Measurements from ENCODE around the gene SLC44A1.

The SLC44A1 gene

DNA sequence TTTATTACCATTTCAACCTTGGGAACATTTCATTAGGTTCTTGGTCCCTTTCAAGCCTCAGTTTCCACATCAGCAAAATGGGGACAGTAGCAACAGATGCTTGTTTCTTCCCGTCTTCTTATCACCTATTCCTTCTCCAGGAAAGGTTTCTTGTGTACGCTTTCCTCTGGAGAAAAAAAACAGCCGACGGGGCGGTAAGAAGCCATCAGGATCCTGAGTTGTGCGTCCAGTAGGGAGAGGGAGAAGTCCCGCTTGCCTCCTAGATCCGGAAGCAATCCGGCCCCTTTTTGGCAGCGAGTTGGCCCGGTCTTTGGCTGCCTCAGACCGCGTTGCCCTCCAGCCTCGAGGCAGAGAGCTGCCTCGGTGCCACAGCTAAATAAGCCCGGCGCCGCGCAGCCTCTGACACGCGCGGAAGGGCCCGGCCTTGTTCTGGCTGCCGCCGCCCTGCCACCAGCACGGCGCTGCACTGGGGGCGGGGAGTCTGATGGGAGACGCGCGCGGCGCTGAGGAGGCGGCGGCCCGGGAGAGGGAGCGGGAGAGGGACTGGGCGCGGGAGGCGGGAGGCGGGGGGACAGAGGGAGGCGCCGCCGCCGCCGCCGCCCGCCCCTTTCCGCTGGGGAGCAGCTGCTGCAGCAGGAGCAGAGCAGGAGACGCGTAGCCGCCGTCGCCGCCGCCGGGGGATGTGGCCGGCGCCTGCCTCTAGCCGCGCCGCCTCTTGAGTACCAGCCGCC, at the start of gene SLC44A1:
Gene SLC44A1 (plus strand): TSS at position 649 of the 731 bp plus-strand sequence. CDS start 218 bp downstream, outside the sequence.
- DNase-seq (ENCODE audit: insufficient read length, low spot score) (peak; percentile 93), FAIRE-seq (peak; percentile 87)
- TF ChIP-seq POLR2A (IDR thresholded peaks at IDR 0.05; ENCODE audit: low read depth, low read length): peak; percentile 66

DNA sequence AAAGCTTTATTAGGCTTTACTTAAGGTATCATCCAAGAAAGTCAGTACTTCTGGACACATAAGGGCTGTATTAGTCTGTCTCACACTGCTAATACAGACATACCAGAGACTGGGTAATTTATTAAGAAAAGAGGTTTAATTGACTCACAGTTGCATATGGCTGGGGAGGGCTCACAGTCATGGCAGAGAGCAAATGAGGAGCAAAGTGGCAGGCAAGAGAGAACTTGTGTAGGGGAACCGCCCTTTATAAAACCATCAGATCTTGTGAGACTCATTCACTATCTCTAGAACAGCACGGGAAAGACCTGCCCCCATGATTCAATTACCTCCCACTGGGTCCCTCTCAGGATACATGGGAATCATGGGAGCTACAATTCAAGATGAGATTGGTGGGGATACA, 49.2 kb upstream of the SLC44A1 start:
- FAIRE-seq: no peak
- no peak for TF ChIP-seq POLR2A (IDR thresholded peaks at IDR 0.05; ENCODE audit: low read depth, low read length)
- DNase-seq (ENCODE audit: insufficient read length, low spot score): no peak

DNA sequence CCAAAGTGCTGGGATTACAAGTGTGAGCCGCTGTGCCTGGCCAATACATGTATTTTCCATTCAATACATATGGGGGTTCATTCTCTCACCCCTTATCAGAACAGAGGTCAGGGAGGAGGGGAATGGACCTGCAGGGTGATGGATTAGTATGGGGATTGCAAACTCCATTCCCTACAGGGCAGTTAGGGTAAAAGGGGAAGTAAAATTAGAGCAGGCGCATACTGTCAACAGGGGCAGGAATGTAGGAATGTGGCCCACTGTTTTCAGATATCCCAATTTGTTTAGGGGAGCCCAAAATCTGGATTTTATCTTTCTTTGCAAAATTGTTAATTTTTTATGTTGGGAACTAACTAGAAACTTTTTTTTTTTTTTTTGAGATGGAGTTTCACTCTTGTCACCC, 46.4 kb upstream of the SLC44A1 start:
- TF ChIP-seq POLR2A (IDR thresholded peaks at IDR 0.05; ENCODE audit: low read depth, low read length): no peak
- FAIRE-seq (no peak), DNase-seq (ENCODE audit: insufficient read length, low spot score) (no peak)

DNA sequence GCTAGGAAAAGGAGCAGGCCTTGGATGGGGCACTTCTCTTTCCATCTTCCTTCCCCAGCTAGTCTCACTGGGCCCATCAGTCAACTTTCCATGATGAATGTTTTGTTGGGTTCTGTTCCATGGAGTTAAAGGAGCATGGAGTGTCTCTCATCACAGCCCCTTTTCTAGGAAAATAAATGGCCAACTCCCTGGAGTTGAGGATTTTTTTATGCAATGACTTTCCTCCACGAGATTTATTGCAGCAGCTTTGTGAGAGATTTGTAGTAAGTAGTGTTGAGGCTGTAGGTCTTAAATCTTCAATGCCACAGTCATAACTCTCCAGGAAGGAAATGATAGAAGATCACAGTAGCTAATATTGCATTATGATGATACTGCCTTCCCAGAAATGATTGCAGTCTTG, 45.6 kb upstream of the SLC44A1 start:
- DNase-seq (ENCODE audit: insufficient read length, low spot score) (no peak), FAIRE-seq (peak; percentile 33)

DNA sequence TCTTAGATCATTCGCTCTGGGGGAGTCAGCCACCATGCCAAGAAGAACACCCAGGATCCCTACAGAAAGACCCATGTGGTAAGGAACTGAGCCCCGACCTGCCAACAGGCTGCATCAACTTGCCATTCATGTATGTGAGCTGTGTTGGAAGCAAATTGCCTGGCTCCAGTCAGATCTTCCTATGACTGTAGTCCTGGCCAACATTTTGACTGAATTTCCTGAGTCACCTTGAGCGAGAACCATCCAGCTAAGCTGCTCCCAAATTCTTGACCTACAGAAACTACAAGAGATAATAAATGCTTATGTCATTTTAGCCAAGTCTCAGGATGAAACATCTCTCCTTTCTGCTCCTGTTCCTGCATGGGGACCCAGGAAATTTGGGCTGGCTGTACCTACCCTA, 40.0 kb upstream of the SLC44A1 start:
- no peak for DNase-seq (ENCODE audit: insufficient read length, low spot score)
- FAIRE-seq: peak; percentile 41

More for the DNA sequence above, 45.6 kb upstream of the SLC44A1 start:
- no peak for TF ChIP-seq POLR2A (IDR thresholded peaks at IDR 0.05; ENCODE audit: low read depth, low read length)

DNA sequence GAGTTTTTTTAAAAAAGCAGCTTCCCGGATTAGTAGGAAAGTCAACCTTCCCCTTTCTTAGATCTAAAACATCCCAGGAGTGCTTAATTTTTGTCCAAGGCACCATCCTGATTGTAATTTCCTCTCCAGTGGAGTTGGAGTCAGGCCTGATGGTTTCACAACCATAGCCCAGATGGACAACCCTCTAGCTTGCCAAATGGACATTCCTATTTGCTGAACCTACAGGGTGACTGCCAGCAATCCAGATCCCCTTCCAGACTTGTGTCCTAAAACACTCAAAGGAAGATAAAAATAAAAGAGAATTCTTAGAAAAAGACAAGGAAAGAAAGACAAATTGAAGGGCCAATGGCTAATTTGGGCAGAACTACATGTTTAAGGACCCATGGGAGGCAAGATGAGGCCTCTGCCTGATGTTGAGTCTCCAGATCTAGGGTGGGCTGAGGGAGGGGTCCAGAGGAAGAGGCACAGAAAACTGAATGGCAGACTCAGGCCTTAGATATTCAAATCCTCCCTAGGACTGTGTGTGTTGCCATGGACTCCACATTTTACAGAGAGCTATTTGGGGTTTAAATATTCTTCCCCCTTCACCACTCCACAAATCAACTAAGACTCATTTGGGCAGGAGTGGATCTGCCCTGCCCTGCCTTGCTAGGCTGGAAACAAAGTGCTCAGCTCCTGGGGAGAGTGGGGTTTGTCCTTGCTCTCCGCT, 38.5 kb upstream of the SLC44A1 start:
- FAIRE-seq (no peak), DNase-seq (ENCODE audit: insufficient read length, low spot score) (no peak)
- TF ChIP-seq POLR2A (IDR thresholded peaks at IDR 0.05; ENCODE audit: low read depth, low read length): no peak

More for the DNA sequence above, 40.0 kb upstream of the SLC44A1 start:
- TF ChIP-seq POLR2A (IDR thresholded peaks at IDR 0.05; ENCODE audit: low read depth, low read length): no peak

DNA sequence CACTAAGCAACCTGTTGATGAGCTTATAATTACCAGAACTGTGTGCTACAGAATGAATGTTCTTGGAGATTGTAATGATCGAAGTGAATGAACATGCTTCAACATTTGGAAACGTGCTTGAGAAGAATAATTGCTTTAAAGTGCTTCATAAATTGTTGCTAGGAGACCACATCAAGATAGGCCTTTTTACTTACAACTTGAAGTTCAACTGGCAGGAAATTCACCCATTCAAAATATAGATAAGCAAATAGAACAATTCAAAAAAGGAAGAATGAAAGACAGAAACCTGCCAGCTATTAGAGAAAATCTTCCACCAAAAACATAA, 38.0 kb upstream of the SLC44A1 start:
- no peak for DNase-seq (ENCODE audit: insufficient read length, low spot score)
- peak; percentile 65 for FAIRE-seq
- no peak for TF ChIP-seq POLR2A (IDR thresholded peaks at IDR 0.05; ENCODE audit: low read depth, low read length)

DNA sequence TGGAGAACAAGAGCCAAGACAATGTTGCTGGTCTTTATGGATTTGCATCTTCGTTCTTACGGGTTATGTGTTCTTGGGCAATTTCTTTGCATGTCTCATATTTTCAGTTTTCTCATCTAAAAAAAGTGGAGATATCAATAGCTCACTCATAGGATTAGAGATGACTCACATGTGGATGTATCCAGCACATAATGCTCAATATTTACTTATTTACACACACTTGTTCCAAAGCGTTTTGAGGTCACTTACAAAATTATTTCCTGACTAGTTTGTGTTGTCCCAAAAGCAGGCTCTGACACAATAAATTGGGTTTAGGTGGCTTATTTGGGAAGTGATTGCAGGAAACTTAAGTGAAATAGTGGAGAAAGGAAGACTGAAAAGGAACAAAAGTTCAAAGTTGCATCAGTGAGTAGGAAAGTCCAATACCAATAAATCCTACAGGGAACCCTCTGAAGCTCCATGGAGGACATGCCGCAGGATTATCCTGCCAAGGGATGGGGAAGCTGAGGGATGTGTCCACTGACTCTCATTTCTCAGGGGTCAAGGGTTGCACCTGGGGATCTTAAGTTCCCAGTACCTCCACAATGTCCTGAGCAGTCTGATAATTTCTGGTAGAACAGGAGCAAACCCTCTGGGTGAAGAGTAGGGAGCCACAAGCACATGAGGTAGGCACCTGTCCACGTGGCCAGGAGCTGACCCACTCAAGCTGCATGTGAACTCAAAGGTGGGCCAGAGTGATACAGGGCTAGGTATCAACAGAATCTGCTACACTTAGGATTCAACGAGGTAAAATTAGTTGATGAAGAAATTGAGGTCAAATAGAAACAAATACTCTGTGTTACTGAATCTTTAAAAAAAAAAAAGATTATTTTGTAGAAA, 37.4 kb upstream of the SLC44A1 start:
- TF ChIP-seq POLR2A (IDR thresholded peaks at IDR 0.05; ENCODE audit: low read depth, low read length): no peak
- no peak for FAIRE-seq
- no peak for DNase-seq (ENCODE audit: insufficient read length, low spot score)

DNA sequence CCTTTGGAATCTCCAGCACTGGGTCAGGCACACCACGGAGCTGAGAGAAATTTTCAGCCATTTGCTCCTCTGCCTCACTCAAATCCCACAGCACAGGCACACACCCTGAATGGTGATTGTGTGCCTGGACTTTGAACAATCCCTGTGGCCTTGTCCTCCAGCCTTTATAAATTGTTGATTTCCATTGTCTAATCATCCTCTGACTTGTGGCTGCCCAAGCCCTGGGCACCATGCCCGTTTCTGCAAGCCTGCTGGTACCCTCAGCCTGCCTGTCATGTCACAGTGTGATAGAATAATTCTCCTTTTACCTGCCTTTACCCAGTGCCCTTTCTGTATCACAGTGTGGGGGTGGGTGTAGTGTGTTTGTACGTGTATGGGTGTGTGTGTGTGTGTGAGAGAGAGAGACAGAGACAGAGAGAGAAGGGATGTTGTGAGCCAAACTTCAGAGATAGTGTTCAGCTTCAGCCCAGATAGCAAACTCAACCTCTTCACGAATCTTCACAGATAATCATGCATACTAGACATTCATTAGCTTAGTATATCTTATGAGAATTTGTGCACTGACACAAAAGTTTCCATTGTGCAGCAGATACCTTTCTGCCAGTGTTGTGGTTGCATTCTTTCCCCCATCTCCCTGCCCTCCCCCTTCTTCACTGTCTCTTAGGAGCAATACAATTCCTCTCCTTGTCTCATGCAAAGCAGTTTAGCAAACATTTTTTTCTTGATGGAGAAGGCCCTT, 27.8 kb upstream of the SLC44A1 start:
- TF ChIP-seq POLR2A (IDR thresholded peaks at IDR 0.05; ENCODE audit: low read depth, low read length): no peak
- DNase-seq (ENCODE audit: insufficient read length, low spot score) (no peak), FAIRE-seq (no peak)

DNA sequence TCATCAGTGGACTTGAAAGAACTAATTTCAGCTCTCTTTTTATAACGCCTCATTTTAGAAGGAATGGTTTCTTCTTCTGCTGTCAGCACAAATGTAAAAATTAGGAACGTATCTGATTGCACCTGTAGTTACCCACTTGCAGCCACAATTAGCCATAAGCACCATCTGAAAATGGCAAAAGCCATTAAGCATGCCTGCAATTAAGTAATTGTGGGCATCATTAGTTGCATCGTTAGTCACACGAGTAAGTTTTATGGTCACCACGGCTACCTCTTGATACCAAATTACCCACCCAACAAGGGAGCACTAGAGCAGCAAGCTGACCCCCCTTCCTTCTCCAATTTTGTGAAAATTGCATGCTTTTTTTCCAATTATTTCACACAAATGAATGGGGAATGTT, 25.8 kb upstream of the SLC44A1 start:
- no peak for DNase-seq (ENCODE audit: insufficient read length, low spot score)
- TF ChIP-seq POLR2A (IDR thresholded peaks at IDR 0.05; ENCODE audit: low read depth, low read length): no peak
- no peak for FAIRE-seq

DNA sequence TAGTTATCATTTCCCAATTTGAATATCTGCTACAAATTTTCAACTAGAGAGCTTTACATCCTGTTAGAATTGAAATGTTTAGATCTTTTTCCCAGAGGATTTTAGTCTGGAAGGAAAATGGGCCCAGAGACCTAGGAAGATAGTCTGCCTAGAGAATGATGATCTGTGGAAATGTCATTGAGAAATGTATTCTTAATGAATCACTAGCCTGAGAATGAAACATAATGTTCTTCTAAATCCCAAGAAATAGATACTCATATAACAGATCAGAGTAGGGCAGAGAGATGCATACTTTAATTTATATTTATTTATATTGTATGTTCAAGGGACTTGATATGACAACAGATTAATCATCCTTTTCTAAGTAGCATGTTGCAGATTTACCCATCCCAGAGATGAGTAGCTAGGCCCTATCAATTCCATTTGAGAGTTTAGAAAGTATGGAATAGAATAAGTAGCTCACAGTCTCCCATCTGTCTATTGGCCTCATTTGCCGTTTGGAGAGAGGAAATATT, 25.1 kb upstream of the SLC44A1 start:
- DNase-seq (ENCODE audit: insufficient read length, low spot score) (no peak), FAIRE-seq (no peak)
- no peak for TF ChIP-seq POLR2A (IDR thresholded peaks at IDR 0.05; ENCODE audit: low read depth, low read length)

DNA sequence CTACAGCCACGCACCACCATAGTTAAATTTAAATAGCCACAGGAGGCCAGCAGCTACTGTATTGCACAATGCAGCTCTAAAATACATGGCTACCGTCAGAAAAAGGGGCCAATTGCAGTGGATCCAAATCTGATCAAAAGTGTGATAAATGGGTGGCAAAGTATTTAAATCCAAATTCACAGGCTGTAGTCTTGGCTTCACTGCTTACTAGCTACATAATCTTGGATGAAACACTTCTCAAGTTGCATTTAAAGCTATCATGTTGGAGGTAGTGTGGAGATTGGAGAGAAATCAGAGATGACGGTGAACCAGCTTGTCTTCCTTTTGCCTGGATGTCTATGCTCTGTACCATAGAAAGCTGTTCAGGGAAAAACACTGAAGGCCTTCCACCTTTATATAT, 24.0 kb upstream of the SLC44A1 start:
- FAIRE-seq (no peak), DNase-seq (ENCODE audit: insufficient read length, low spot score) (no peak)
- TF ChIP-seq POLR2A (IDR thresholded peaks at IDR 0.05; ENCODE audit: low read depth, low read length): no peak

DNA sequence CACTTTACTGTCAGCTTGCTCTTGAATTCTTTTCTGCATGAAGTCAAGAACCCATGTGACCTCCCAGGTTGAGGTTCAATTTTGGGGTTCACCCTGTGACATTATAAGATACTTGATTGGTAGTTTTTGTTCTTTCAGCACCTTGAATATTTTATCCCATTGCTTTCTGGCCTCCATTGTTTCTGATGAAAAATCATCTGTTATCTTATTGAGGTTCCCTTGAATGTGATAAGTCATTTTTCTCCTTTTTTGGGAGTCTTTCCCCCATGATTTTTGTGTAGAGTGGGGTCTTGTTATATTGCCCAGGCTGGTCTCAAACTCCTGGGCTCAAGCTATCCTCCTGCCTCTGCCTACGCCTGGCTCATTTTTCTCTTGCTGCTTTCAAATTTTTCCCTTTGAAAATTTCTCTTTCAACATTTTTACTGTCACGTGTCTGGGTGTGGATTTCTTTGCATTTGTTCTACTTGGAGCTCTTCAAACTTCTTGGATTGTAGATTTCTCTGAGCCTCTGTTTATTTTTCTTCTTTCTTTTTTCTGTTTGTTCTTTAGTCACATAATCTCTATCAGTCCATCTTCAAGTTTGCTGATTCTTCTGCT, 20.8 kb upstream of the SLC44A1 start:
- no peak for DNase-seq (ENCODE audit: insufficient read length, low spot score)
- no peak for TF ChIP-seq POLR2A (IDR thresholded peaks at IDR 0.05; ENCODE audit: low read depth, low read length)

More for the DNA sequence above, 20.8 kb upstream of the SLC44A1 start:
- FAIRE-seq: peak; percentile 55
